ENCODE measurements around the gene ATG16L2.

GRCh38 chr11:72860592-72860991 lies 46.4 kb downstream of the ATG16L2 start:
- TF ChIP-seq CTCF (IDR thresholded peaks at IDR 0.05) = no peak
- no peak for TF ChIP-seq EP300 (IDR thresholded peaks at IDR 0.05)
- TF ChIP-seq POLR2A (IDR thresholded peaks at IDR 0.05) = no peak
